KOPT-K1 (cell line): ENCODE results near the gene VARS1.
"Not testable (repeated sequence)": the region's sequence is repeated elsewhere in the genome, so short reads cannot be mapped to it uniquely, and the experiment has no call there.

Source experiments
- H3K27ac ChIP-seq: fragments of 200-600 bp; sonication (generic); 2 replicates; pipeline ENCODE4 v1.5.1; 2016; ENCODE audit warnings: antibody characterized with exemption, mild to moderate bottlenecking, low read depth, low read length; ENCODE audit not compliant: poor library complexity, severe bottlenecking
- H3K36me3 ChIP-seq: fragments of 200-600 bp; sonication (generic); 2 replicates; pipeline ENCODE4 v1.5.1; 2017; ENCODE audit warnings: antibody characterized with exemption, mild to moderate bottlenecking, low read length, moderate library complexity; ENCODE audit not compliant: insufficient read depth
- H3K9me3 ChIP-seq: fragments of 200-600 bp; sonication (generic); 2 replicates; pipeline ENCODE4 v1.5.1; 2017; ENCODE audit warnings: antibody characterized with exemption, low read length, mild to moderate bottlenecking; ENCODE audit not compliant: insufficient read depth, poor library complexity, severe bottlenecking

Gene VARS1

DNA sequence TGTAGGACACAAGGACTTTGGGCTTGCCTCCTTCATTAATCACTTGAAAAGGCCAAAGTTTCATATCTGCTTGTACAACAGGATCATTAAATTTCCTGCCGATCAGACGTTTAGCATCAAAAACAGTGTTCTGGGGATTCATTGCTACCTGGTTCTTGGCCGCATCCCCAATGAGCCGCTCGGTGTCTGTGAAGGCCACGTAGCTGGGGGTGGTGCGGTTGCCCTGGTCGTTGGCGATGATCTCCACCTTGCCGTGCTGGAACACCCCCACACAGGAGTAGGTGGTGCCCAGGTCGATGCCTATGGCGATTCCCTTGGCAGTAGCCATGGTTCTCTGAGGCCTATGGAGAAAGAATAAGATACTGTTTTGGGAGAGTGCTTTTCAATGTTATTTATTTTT lies 16.1 kb upstream of the VARS1 start:
- Histone ChIP-seq H3K36me3 (no peaks in the 10 kb centered on the region), H3K9me3 (no peaks in the 10 kb centered on the region), H3K27ac (no peak overlapping the region)

DNA sequence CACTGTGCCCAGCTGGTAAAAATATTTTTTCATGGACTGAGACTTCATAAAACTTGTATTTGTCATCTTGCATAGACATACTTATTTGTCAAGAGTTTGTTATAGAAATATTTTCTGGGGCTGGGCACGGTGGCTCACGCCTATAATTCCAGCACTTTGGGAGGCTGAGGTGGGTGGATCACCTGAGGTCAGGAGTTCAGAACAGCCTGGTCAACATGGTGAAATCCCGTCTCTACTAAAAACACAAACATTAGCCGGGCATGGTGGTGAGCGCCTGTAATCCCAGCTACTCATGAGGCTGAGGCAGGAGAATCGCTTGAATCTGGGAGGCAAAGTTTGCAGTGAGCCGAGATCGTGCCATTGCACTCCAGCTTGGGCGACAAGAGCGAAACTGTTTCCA lies 13.0 kb upstream of the VARS1 start:
- peaks cover 14% of the 10 kb centered on the region for H3K36me3 ChIP-seq
- H3K27ac ChIP-seq, H3K9me3 ChIP-seq: not testable (repeated sequence)

DNA sequence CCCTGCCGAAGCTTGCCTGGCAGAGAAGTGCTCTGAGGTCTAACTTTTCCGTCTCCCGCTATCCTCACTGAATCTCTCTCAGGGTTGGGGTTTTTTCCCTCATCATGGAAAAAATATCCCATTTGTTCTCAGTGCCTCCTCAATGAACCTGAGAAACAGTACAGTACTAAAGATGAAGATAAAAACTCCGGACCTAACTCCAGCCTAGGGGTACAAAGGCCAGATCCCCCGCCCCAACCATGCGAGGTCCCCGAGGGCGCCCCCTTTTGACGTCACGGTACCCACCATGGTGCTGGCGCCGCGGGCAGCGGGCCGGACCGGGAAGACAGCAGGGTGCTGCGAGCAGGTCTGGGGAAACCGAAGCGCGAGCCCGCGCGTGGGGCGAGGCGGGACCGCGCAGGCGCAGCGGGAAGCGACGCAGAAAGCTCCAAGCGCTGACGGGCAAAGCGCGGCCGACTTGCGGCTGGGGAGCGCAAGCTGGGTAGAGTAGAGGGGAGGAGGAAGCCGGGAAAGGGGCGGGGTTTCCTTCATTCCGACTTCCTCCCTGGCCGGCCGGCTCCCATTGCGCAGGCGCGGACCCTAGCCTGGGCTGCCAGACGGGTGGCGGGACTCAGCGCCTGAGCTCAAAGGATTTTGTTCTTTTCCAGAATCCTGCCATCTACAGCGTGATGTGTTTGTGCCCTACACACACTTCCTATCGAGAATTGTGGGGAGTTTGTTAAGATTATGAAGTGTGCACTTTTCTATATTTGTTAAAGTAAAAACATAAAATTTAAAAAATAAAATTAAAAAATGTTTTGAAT lies 11.1 kb upstream of the VARS1 start, which contains the start of gene LSM2:
LSM2 (minus strand) TSS at position 497 of the 803 bp plus-strand sequence; CDS start at position 288, 209 bp downstream.
- peaks cover 32% of the 10 kb centered on the region for H3K36me3 ChIP-seq
- H3K27ac ChIP-seq: peak within 1 kb of the TSS; percentile 86
- H3K9me3 ChIP-seq: no peaks in the 10 kb centered on the region

DNA sequence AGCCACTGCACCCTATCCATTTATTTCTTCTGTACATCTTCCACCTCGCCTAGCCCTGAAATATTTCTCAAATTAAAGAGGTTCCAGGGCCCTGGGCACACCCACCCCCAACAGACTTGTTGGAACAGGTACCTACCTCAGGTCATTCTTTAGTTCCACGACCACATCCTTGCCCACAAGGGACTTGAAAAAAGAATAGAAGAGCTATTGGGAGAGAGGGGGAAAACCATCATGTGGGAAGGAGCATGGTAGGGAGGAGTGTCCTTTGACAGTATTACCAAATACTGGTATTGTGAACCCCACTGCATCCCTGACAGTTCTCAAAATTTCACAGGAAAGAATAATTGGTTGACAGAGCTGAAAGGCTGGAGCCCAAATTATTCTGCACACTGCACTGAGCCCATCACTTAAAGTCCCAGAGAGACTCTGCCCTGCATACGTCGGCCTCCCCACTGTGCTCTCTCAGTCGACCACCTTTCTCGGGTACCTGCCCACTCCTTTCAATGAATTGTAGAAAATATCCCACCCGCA lies 10.5 kb upstream of the VARS1 start:
- peaks cover 39% of the 10 kb centered on the region for H3K36me3 ChIP-seq
- H3K9me3 ChIP-seq: no peaks in the 10 kb centered on the region
- H3K27ac ChIP-seq: peak overlapping the region; percentile 86

GRCh38 chr6:31801031-31801927 lies 5.7 kb upstream of the VARS1 start:
- H3K36me3 ChIP-seq: peaks cover 65% of the 10 kb centered on the region
- not testable (repeated sequence) for H3K9me3 ChIP-seq, H3K27ac ChIP-seq

- no peak overlapping the region for H3K27ac ChIP-seq
Measured at GRCh38 chr6:31799781-31800180, 4.2 kb upstream of the VARS1 start.

DNA sequence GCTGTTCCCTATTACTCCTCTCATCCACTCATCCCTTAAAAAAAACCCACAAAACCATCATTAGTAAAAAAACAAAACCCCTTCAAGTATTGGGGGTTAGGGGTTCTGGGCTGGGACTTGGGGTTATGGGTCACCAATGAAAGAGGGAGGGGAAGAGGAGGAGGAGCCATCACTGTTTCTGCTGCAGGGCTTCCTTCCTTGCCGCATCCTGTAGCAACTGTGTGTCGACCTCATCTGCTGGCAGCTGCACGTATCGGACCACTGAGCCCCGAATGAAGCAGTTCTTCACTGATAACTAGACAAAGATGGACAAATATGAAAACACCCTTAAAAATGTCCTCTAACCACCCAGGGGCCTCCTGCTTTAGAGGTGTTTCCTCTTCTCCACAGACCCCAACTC lies 2.0 kb upstream of the VARS1 start:
- no peaks in the 10 kb centered on the region for H3K9me3 ChIP-seq
- peaks cover 52% of the 10 kb centered on the region for H3K36me3 ChIP-seq
- H3K27ac ChIP-seq: peak overlapping the region; percentile 64

More at GRCh38 chr6:31799781-31800180, 4.2 kb upstream of the VARS1 start:
- Histone ChIP-seq H3K36me3 (peaks cover 61% of the 10 kb centered on the region), H3K9me3 (no peaks in the 10 kb centered on the region)

DNA sequence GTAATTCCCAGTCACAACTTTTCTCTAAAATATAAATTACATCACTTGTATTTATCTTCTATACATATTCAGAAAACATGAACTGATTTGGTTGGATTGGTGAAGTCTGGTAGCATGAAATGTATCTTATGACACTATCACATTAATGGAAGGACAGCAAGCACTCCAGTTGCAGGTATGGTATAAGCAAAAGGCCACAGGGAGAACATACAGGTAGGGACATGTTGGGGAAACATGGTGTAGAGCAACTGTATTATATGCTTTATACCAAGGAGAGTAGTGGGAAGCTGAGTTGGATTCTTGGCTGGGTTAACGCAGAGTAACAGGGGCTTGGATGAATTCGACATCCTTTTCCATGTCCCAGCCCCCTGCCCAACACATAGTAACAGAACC lies 1.4 kb upstream of the VARS1 start:
- H3K36me3 ChIP-seq: peaks cover 52% of the 10 kb centered on the region
- peak overlapping the region; percentile 64 for H3K27ac ChIP-seq
- H3K9me3 ChIP-seq: no peaks in the 10 kb centered on the region

GRCh38 chr6:31794866-31795615 lies 511 bp downstream of the VARS1 start:
- Histone ChIP-seq H3K27ac (peak overlapping the region; percentile 96), H3K36me3 (peaks cover 52% of the 10 kb centered on the region), H3K9me3 (no peaks in the 10 kb centered on the region)

DNA sequence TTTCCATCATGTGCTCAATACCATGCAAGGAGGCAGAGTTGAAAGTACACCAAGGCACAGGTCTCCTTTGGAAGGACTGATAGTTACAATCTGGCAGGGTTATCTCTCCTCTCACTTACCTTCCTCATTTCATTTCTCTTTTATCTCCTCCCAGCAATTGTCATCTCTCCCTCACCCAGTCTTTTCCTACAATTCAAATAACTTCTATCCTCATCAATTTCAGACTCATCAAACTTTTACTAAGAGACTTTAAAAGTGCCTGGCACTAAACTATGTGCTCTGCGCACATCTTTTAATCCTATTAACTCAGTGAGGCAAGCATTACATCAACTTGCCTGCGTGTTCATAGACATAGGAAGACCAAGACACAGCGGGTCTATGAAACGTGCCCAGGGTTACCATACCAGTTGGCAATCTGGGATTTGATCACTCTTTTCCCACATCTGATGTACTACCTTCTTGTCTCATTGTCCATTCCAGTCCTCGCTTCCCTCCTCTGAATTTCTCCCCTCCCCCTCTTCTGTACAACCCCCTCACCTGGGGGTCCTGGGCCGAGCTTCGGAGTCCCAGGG lies 1.2 kb downstream of the VARS1 start:
- Histone ChIP-seq H3K27ac (peak overlapping the region; percentile 96), H3K36me3 (peaks cover 58% of the 10 kb centered on the region), H3K9me3 (no peaks in the 10 kb centered on the region)

DNA sequence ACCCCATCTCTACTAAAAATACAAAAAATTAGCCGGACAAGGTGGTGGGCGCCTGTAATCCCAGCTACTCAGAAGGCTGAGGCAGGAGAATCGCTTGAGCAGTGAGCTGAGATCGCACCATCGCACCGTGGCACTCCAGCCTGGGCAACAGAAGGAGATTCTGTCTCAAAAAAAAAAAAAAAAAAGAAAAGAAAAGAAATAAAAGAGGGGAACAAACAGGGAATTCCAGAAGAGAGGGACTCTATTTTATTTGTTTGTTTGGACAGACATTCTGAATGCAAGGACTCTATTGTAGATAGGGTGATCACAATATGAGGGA lies 1.7 kb downstream of the VARS1 start:
- Histone ChIP-seq H3K27ac (peak overlapping the region; percentile 96), H3K36me3 (peaks cover 59% of the 10 kb centered on the region)
- not testable (repeated sequence) for H3K9me3 ChIP-seq

DNA sequence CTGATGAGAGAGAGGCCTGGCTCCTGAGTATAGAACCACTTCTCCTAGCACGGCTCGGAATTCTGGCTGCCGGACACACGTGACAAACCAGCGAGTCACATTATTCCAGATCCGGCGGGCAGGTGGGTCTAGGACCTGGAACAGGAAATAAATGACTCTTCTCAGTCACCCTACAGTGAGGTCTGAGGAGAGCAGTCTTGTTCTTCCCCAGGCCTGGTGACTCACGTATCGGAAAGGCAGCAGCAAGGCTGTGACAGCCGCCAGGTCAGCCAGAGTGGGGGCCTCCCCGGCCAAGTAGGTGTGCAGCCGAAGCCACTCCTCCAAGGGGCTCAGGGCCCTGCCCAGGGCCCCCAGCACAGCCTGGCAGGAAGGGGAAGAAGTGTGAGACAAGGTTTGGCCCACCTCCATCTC lies 2.8 kb downstream of the VARS1 start:
- no peak overlapping the region for H3K27ac ChIP-seq
- H3K9me3 ChIP-seq: no peaks in the 10 kb centered on the region
- peaks cover 60% of the 10 kb centered on the region for H3K36me3 ChIP-seq

GRCh38 chr6:31792090-31792374 lies 3.5 kb downstream of the VARS1 start:
- Histone ChIP-seq H3K27ac (no peak overlapping the region), H3K9me3 (no peaks in the 10 kb centered on the region), H3K36me3 (peaks cover 65% of the 10 kb centered on the region)

- Histone ChIP-seq H3K9me3 (no peaks in the 10 kb centered on the region), H3K36me3 (peaks cover 65% of the 10 kb centered on the region)
Measured at GRCh38 chr6:31791324-31792089, 4.0 kb downstream of the VARS1 start.

More at GRCh38 chr6:31791324-31792089, 4.0 kb downstream of the VARS1 start:
- no peak overlapping the region for H3K27ac ChIP-seq
